Panc1 (cell line): ENCODE results near the gene PLEKHN1. TPM values are rescaled to one million over a fixed set of nuclear protein-coding genes. Genes with fewer than 3 reads are reported as not detected.

Experiments used
- ATAC-seq: fragments of 200-7000 bp; cut with Tn5 transposase; 2 replicates; pipeline ENCODE4 v1.9.1; 2020; ENCODE audit warnings: mild to moderate bottlenecking, moderate library complexity
- BruUV-seq: library from RNA; stranded (reverse); fragments of 400-500 nt; replicated peaks from 2 replicates; lab custom pipeline; 2021; lab: Mats Ljungman, UMichigan
- CTCF ChIA-PET: fragments of 300-600 bp; sonication (Branson Sonifier 250); formaldehyde crosslinking; loops from one replicate; lab custom pipeline; 2022; ENCODE audit warnings: antibody characterized with exemption; lab: Charles Lee
- POLR2A ChIA-PET: fragments of 300-600 bp; sonication (Branson Sonifier 250); formaldehyde crosslinking; loops from one replicate; lab custom pipeline; 2022; ENCODE audit warnings: antibody characterized with exemption; lab: Charles Lee
- DNase-seq: peaks from one replicate; pipeline ENCODE4 v3.0.0-alpha.2; 2010; ENCODE audit warnings: low read depth, low spot score
- H3K27ac ChIP-seq: 2 replicates; pipeline ENCODE4 v1.5.1; 2011; ENCODE audit warnings: mild to moderate bottlenecking, low read length, inconsistent platforms
- H3K27me3 ChIP-seq: fragments of 200-500 bp; sonication (Bioruptor generic); 2 replicates; pipeline ENCODE4 v1.6.0; 2014; ENCODE audit warnings: low read length, inconsistent platforms; ENCODE audit not compliant: control insufficient read depth, insufficient read depth
- H3K36me3 ChIP-seq: fragments of 200-500 bp; sonication (Bioruptor generic); 2 replicates; pipeline ENCODE4 v1.5.1; 2014; ENCODE audit warnings: inconsistent platforms, mild to moderate bottlenecking, low read length, moderate library complexity; ENCODE audit not compliant: control insufficient read depth, insufficient read depth
- H3K4me1 ChIP-seq: 2 replicates; pipeline ENCODE4 v1.5.1; 2011; ENCODE audit warnings: inconsistent platforms, mild to moderate bottlenecking, low read length, moderate library complexity; ENCODE audit not compliant: control insufficient read depth, insufficient read depth
- H3K4me3 ChIP-seq, 2 experiments: 2 replicates each; pipeline ENCODE4 v1.5.1; 2011 to 2012; ENCODE audit warnings: low read depth in 2 of 2, low read length in 2 of 2, mild to moderate bottlenecking in 2 of 2, inconsistent platforms in 1 of 2, moderate library complexity in 1 of 2
- H3K9me3 ChIP-seq: fragments of 200-500 bp; sonication (Bioruptor generic); 2 replicates; pipeline ENCODE4 v1.5.1; 2014; ENCODE audit warnings: low read depth, mild to moderate bottlenecking, inconsistent platforms, low read length, moderate library complexity; ENCODE audit not compliant: control insufficient read depth, insufficient read depth
- CTCF ChIP-seq: fragments of 450-650 bp; IDR thresholded peaks from 2 replicates; pipeline ENCODE4 v1.5.1; 2017; ENCODE audit warnings: mild to moderate bottlenecking
- POLR2AphosphoS5 ChIP-seq: IDR thresholded peaks from 2 replicates; pipeline ENCODE4 v1.6.1; 2012; ENCODE audit warnings: mild to moderate bottlenecking, low read depth, low read length, moderate library complexity
- SIN3A ChIP-seq: IDR thresholded peaks from 2 replicates; pipeline ENCODE4 v1.6.1; 2012; ENCODE audit warnings: low read depth, mild to moderate bottlenecking, low read length, moderate library complexity, borderline replicate concordance; ENCODE audit not compliant: insufficient read depth
- TCF7L2 ChIP-seq: IDR thresholded peaks from 2 replicates; pipeline ENCODE4 v1.6.1; 2011; ENCODE audit warnings: mild to moderate bottlenecking, low read depth, low read length, inconsistent platforms
- in situ Hi-C: cut with HindIII; loops from 2 replicates; pipeline ENCODE4 v1.10.0; 2016; ENCODE audit warnings: low sequenced_read_pairs, low pct_unique_long_range_greater_than_20kb
- intact Hi-C: fragments of 100-400 bp; cut with micrococcal nuclease; formaldehyde crosslinking; loops from one replicate; pipeline ENCODE4 v1.10.0; 2022; ENCODE audit not compliant: unreplicated experiment
- total RNA-seq: library from RNA; stranded (reverse); gene quantifications from one replicate; pipeline ENCODE4 v1.2.1, GENCODE V29; 2021; ENCODE audit not compliant: unreplicated experiment
- TF ChIP-seq, protein P1 (sequence below), 2 experiments: IDR thresholded peaks; 2 replicates each; pipeline ENCODE4 v1.6.1; 2011 to 2012; ENCODE audit warnings: low read depth in 2 of 2, control low read depth in 1 of 2, low read length in 1 of 2, mild to moderate bottlenecking in 1 of 2, moderate library complexity in 1 of 2; ENCODE audit not compliant: insufficient read depth in 1 of 2

PLEKHN1 gene
- total RNA-seq, 1 experiment from 2014 or later, result 9.8 TPM

DNA sequence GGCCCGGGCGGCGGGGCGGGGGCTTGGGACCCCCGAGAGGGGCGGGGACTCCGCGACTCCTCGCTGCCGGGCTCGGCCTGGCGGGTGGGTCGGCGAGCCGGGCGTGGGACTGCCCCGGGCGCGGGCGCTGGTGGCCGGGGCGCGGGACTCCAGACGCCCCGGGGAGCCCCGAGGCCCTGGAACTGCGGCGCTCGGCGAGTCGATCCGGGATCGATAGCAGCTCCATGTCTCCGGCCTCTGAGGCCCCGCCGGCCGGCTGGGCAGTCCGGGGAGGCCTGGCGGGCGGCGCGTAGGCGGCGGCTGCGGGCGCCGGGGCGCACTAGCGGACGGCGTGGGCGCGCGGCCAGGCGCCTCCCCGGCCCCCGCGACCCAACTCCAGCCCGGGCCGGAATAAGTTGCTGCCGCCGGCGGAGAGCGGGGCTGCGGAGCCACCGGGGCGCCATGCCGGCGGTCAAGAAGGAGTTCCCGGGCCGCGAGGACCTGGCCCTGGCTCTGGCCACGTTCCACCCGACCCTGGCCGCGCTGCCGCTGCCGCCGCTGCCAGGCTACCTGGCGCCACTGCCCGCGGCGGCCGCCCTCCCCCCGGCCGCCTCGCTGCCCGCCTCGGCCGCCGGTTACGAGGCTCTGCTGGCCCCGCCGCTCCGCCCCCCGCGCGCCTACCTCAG, 42.2 kb upstream of the PLEKHN1 start:
- peak; percentile 3 for ATAC-seq
- in situ Hi-C loops (no loop called here), intact Hi-C loops (no loop called here)
- DNase-seq, result no peak
- BruUV-seq, result no TSS peak
- ChIA-PET POLR2A (no interaction called here), CTCF (no interaction called here)
- H3K9me3 ChIP-seq, result no peaks in the 10 kb centered on the region
- TF ChIP-seq CTCF (no peak), SIN3A (no peak), POLR2AphosphoS5 (no peak), TCF7L2 (no peak)
- no peaks in the 10 kb centered on the region for H3K36me3 ChIP-seq
- H3K4me3 ChIP-seq, result peak overlapping the region; percentile 57
- no peak overlapping the region for H3K27ac ChIP-seq
- peaks cover 55% of the 10 kb centered on the region for H3K4me1 ChIP-seq
- H3K27me3 ChIP-seq, result no peaks in the 10 kb centered on the region

- peak; percentile 18 for ATAC-seq
- H3K4me3 ChIP-seq, result peak overlapping the region; percentile 57
- POLR2A ChIA-PET, result no interaction called here
- BruUV-seq, result no TSS peak
- TF ChIP-seq CTCF (peak; percentile 51), SIN3A (0 out of 2 replicates have a peak, but pooled peaks have one; percentile 23), POLR2AphosphoS5 (0 out of 2 replicates have a peak, but pooled peaks have one; percentile 4)
- TF ChIP-seq, protein P1, sequence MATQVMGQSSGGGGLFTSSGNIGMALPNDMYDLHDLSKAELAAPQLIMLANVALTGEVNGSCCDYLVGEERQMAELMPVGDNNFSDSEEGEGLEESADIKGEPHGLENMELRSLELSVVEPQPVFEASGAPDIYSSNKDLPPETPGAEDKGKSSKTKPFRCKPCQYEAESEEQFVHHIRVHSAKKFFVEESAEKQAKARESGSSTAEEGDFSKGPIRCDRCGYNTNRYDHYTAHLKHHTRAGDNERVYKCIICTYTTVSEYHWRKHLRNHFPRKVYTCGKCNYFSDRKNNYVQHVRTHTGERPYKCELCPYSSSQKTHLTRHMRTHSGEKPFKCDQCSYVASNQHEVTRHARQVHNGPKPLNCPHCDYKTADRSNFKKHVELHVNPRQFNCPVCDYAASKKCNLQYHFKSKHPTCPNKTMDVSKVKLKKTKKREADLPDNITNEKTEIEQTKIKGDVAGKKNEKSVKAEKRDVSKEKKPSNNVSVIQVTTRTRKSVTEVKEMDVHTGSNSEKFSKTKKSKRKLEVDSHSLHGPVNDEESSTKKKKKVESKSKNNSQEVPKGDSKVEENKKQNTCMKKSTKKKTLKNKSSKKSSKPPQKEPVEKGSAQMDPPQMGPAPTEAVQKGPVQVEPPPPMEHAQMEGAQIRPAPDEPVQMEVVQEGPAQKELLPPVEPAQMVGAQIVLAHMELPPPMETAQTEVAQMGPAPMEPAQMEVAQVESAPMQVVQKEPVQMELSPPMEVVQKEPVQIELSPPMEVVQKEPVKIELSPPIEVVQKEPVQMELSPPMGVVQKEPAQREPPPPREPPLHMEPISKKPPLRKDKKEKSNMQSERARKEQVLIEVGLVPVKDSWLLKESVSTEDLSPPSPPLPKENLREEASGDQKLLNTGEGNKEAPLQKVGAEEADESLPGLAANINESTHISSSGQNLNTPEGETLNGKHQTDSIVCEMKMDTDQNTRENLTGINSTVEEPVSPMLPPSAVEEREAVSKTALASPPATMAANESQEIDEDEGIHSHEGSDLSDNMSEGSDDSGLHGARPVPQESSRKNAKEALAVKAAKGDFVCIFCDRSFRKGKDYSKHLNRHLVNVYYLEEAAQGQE (IDR thresholded peaks at IDR 0.05; ENCODE audit: insufficient read depth in 1 of 2, low read depth in 2 of 2, low read length in 1 of 2), result no peak
- H3K36me3 ChIP-seq, result no peaks in the 10 kb centered on the region
- H3K4me1 ChIP-seq, result peaks cover 52% of the 10 kb centered on the region
- in situ Hi-C loops, result no loop called here
- H3K27ac ChIP-seq, result peak overlapping the region; percentile 72
- no peaks in the 10 kb centered on the region for H3K9me3 ChIP-seq
- intact Hi-C loops, result no loop called here
- no peaks in the 10 kb centered on the region for H3K27me3 ChIP-seq
- CTCF ChIA-PET, result no interaction called here
- no peak for DNase-seq
These were observed 41.4 kb upstream of the PLEKHN1 start for GRCh38 chr1:924656-925560.
